ENCODE measurements around the gene NBDY.

DNA sequence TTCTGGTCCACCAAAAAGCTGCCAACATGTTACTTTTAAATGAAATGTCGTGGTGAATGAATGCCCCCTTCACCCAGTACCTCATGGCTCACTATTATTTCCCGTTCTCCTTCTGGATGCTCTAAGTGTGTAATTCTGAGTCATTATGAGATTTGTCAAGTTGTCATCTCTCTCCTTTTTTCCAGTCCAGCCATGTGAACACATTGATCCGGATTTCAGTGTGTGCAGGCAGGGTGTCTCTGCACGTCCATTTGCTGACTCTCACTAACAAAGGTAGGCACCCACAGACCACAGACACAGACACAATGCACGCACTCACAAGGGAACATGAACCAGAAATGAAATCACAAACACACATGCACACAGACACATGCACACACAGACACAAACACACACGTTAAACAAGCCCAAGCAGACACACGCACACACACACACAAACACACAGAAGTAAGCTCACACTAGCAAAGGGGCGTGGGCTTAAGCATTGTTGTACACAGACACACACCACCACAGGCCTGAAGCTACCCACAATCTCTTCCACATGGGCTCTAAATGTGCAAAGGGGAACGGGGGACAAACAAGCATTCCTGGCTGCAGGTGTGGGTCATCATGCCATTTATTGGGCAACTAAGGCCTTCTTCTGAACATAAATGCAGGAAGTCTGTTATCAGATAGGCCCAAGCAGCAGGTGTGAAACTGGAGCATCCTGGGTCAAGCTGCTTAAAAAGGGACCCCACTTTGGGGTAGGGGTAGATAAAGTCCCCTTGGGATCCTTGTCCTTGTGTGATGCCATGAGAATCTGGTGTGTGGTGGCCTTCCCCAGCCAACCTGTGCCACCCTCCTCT is 58.1 kb downstream of the NBDY start:
- no peak for TF ChIP-seq EZH2 (IDR thresholded peaks at IDR 0.05; ENCODE audit: borderline replicate concordance, low read depth, low read length, severe bottlenecking)
- TF ChIP-seq POLR2AphosphoS5 (IDR thresholded peaks at IDR 0.05; ENCODE audit: insufficient read depth, low read depth, low read length) = no peak
- no peak for TF ChIP-seq POLR2A (IDR thresholded peaks at IDR 0.05; ENCODE audit: low read depth, low read length)
- TF ChIP-seq, protein P1, sequence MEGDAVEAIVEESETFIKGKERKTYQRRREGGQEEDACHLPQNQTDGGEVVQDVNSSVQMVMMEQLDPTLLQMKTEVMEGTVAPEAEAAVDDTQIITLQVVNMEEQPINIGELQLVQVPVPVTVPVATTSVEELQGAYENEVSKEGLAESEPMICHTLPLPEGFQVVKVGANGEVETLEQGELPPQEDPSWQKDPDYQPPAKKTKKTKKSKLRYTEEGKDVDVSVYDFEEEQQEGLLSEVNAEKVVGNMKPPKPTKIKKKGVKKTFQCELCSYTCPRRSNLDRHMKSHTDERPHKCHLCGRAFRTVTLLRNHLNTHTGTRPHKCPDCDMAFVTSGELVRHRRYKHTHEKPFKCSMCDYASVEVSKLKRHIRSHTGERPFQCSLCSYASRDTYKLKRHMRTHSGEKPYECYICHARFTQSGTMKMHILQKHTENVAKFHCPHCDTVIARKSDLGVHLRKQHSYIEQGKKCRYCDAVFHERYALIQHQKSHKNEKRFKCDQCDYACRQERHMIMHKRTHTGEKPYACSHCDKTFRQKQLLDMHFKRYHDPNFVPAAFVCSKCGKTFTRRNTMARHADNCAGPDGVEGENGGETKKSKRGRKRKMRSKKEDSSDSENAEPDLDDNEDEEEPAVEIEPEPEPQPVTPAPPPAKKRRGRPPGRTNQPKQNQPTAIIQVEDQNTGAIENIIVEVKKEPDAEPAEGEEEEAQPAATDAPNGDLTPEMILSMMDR (IDR thresholded peaks at IDR 0.05; ENCODE audit: extremely low read depth in 1 of 2, insufficient read depth in 1 of 2, low read depth in 1 of 2, low read length in 2 of 2) = no peak
- TF ChIP-seq MYC (IDR thresholded peaks at IDR 0.05; ENCODE audit: low read depth, low read length) = no peak
- TF ChIP-seq, protein P2, sequence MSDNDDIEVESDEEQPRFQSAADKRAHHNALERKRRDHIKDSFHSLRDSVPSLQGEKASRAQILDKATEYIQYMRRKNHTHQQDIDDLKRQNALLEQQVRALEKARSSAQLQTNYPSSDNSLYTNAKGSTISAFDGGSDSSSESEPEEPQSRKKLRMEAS (IDR thresholded peaks at IDR 0.05; ENCODE audit: insufficient read depth, insufficient read length) = no peak
- no peak for TF ChIP-seq JUN (IDR thresholded peaks at IDR 0.05; ENCODE audit: borderline replicate concordance, insufficient read depth, insufficient read length, low read depth)
